Right forelimb (tissue), 1 donor: Measurements from ENCODE around the gene ZDHHC11.
"Not testable (repeated sequence)": the region's sequence is repeated elsewhere in the genome, so short reads cannot be mapped to it uniquely, and the experiment has no call there.

Experiments used
- DNase-seq: peaks from one replicate; pipeline ENCODE4 v3.0.0-alpha.2; 2018

ZDHHC11 gene

GRCh38 chr5:758698-759053 lies 92.1 kb downstream of the ZDHHC11 start:
- DNase-seq = no peak

- DNase-seq = no peak
These were observed 92.7 kb downstream of the ZDHHC11 start for GRCh38 chr5:757931-758697.

GRCh38 chr5:757346-757930 lies 93.3 kb downstream of the ZDHHC11 start:
- DNase-seq = no peak

- peak; percentile 58 for DNase-seq
These were observed 93.9 kb downstream of the ZDHHC11 start for GRCh38 chr5:756865-757345.

GRCh38 chr5:756171-756570 lies 94.6 kb downstream of the ZDHHC11 start:
- peak; percentile 38 for DNase-seq

GRCh38 chr5:754143-754632 lies 96.6 kb downstream of the ZDHHC11 start:
- DNase-seq = peak; percentile 13

GRCh38 chr5:753567-754142 lies 97.1 kb downstream of the ZDHHC11 start:
- DNase-seq = not testable (repeated sequence)

- peak; percentile 17 for DNase-seq
These were observed 98.2 kb downstream of the ZDHHC11 start for GRCh38 chr5:752532-753115.

GRCh38 chr5:751992-752391 lies 98.8 kb downstream of the ZDHHC11 start:
- not testable (repeated sequence) for DNase-seq

- peak; percentile 15 for DNase-seq
These were observed 99.3 kb downstream of the ZDHHC11 start for GRCh38 chr5:751496-751895.

- DNase-seq = peak; percentile 12
These were observed 100.6 kb downstream of the ZDHHC11 start for GRCh38 chr5:750226-750625.

- peak; percentile 13 for DNase-seq
These were observed 101.6 kb downstream of the ZDHHC11 start for GRCh38 chr5:749101-749670.

- DNase-seq = peak; percentile 19
These were observed 102.5 kb downstream of the ZDHHC11 start for GRCh38 chr5:748011-748980.

GRCh38 chr5:747303-747844 lies 103.4 kb downstream of the ZDHHC11 start:
- not testable (repeated sequence) for DNase-seq

GRCh38 chr5:746258-746761 lies 104.5 kb downstream of the ZDHHC11 start:
- peak; percentile 42 for DNase-seq
